ENCODE results near the gene RGS2. TPM values are rescaled to one million over a fixed set of nuclear protein-coding genes. Genes with fewer than 3 reads are reported as not detected.

RGS2 gene, protein sequence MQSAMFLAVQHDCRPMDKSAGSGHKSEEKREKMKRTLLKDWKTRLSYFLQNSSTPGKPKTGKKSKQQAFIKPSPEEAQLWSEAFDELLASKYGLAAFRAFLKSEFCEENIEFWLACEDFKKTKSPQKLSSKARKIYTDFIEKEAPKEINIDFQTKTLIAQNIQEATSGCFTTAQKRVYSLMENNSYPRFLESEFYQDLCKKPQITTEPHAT
- 84.3 TPM for polyA plus RNA-seq (ENCODE audit: insufficient read length)

DNA sequence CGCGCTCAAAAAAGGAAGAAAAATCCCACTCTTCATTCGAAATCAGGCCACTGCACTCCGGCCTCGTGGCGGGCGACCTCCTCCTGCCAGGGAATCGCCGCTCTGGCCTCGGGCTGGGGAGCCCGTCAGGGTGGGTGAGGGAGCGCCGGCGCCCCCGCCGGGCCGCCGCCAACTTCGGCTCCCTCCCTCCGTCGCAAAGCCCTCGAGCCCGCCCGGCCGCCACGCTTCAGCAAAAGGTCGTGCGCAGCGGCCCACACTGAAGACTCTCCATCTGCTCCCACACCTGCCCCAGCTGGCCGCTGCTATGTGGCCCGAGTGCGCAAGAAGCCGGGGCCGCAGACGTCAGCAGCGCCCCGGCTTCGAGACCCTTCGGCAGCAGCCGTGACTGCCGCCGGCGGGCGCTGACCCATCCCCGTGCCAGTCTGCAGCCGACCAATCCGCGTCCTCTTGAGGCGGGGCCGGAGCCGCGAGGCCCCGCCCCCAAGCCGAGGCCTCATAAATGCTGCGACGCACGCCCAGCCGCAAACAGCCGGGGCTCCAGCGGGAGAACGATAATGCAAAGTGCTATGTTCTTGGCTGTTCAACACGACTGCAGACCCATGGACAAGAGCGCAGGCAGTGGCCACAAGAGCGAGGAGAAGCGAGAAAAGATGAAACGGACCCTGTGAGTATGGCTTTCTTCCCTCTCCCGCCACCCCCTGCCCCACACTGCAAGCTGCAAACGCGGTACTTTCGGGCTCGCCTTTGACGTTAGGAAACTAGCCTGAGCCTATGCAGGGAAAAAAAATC lies at the start of gene RGS2:
TSS of gene RGS2 (plus strand) at position 522 of the 789 bp plus-strand sequence. CDS start at position 555, 33 bp downstream.
- peak; percentile 85 for DNase-seq (ENCODE audit: low read depth)

DNA sequence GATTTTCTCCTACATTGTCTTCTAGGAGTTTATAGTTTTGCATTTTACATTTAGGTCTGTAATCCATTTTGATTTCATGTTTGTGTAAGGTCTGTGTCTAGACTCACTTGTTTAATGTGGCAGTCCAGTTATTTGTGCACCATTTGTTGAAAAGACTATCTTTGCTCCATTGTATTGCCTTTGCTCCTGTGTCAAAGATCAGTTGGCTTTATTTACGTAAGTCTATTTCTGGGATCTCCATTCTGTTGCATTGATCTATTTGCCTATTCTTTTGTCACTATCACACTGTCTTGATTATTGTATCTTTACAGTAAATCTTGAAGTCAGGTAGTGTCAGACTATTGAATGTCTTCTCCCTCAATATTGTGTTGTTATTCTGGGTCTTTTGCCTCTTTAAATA lies 49.7 kb upstream of the RGS2 start:
- DNase-seq (ENCODE audit: low read depth) = no peak

DNA sequence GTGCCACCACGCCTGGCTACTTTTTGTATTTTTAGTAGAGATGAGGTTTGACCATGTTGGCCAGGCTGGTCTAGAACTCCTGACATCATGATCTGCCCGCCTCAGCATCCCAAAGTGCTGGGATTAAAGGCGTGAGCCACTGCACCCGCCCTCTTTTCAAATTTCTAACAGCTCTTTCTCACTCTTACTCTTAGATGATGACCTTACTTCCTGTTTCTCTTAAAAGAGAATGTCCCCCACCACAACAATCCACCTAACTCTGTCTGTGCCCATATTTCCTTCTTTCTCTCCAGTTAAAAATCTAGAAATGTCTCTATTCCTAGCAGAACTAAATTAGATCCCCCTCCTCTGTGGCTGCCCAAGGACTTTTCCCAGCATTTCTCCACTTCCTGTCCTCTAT lies 46.6 kb upstream of the RGS2 start:
- no peak for DNase-seq (ENCODE audit: low read depth)

DNA sequence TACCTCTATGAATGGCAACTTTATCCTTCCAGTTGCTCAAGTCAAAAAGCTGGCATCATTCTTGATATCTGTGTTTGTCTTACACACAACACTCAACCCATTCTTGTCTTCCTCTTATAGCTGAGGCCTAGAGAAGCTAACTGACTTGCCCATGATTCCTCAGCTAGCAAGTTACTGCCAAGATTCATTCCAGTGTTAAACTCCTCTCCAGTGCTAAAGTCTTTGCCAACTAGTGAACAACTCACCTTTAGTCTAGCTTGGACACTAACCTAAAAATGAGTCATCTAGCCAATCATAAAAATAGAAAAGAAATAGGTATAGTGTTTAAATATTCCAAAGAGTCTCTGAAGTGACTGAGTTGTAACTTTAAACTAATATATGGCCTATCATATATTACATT lies 45.6 kb upstream of the RGS2 start:
- DNase-seq (ENCODE audit: low read depth) = no peak

DNA sequence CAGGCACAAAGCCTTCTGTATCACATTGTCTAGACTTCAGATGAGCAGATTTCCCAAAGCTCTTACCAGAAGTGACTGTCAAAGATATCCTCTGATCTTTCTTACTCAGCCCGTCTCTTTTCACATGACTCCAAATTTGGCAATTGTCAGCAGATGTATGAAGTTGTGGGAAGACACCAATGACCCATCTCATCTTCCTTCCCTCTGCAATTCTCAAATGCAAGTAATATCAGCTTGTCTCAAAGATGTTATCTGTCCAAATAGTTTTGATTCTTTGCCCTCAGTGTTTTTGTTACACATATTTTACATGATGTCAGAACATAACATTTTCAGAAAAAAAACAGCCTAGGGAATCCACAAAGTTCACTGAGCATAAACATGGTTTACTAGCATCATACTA lies 45.1 kb upstream of the RGS2 start:
- no peak for DNase-seq (ENCODE audit: low read depth)

DNA sequence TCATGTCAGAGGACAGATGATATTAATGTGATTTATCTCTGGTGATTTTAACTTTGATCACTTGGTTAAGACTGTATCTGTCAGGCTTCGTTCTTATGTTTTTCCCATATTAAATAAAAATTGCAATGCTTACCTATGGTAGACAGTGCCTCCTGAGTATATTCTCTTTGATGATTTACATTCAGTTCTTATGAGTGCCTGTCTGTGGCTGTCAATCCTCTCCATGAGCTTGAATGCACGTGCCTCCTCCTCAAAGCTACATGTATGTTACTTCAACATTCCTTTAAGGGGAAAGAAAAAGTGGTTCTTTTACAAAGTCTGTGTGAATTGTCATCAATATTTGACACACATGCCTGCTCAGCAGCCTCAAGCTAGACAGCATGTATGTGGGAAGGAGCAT lies 44.2 kb upstream of the RGS2 start:
- DNase-seq (ENCODE audit: low read depth) = no peak

DNA sequence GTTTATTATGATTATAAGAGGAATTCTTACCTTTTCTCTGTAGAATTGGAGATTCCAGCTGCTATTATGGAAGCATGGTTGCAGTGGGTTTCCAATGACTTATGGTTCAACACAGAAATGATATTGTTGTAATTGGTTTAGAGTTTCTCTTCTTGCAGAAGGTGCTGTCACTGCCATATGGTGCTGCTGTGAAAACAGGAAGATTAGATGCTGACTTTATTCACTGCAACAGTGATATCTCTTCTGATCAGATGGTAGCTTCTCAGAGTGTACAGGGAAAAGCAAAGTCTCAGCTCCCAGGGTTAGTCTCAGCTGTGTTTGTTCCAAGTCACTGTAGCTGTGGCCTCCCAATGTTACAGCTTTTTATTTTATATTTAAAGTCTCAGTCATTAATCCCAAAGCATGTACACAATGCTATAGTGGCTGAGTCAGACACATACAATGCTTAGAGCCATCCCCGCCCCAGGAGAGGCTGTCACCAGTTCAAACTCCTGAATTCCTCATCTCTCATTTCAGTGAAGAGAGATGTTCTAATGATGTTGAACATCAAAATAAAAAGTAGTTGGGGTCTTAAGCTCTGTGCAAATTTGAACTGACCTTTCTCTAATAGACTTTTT lies 42.7 kb upstream of the RGS2 start:
- no peak for DNase-seq (ENCODE audit: low read depth)

DNA sequence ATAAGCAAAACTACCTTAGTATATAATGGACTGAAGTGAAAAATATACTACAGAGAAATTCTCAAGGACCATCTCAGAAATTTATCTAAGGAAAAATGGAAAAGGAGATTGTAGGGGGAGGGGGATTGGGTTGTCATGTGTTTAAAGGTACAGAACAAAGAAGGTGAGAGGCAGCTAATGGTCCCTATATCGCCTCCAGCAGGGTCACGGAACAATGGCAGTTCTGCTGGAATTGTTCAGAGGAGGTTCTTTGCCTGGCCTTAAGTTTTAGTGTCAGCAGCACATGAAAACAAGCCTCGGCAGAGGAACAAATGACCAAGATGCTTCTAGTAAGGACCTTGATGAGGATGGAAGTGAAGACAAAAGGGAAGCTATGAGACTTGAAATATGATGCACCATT lies 42.0 kb upstream of the RGS2 start:
- no peak for DNase-seq (ENCODE audit: low read depth)

DNA sequence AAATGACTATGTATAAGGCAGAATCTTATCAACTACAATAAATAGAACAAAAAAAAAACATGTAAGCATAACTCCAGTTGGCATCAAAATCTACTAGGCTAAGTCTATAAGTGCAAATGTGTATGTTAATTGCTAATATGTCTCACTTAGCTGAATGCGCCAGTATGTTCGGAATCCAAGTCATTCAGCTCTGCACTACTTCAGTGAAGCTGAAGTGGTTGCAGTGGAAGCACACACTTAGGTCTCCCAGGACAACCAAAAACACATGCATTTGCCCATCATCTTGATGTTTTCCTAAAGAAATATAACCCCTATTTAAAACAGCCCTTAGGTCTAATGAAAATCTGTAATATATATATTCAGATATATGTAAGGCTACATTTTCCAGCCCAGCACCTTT lies 41.0 kb upstream of the RGS2 start:
- no peak for DNase-seq (ENCODE audit: low read depth)

DNA sequence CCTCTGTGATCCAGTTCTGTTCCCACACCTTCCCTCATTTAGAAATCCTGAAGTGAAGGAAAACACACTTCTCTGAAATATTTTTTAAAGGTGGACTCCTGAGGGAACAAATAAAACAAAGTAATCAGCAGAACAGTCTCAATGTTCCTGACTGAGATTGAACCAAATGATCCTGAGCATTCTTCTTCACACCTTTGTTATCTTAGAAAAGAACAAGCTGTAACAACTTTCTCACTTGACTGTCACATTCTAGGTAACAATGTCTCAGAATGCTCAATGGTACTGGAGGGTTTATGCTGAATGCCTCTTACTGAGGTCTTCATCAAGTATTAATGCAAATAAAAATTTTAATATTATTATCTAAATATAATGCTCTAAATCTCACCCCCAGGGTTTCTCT lies 40.4 kb upstream of the RGS2 start:
- DNase-seq (ENCODE audit: low read depth) = no peak

DNA sequence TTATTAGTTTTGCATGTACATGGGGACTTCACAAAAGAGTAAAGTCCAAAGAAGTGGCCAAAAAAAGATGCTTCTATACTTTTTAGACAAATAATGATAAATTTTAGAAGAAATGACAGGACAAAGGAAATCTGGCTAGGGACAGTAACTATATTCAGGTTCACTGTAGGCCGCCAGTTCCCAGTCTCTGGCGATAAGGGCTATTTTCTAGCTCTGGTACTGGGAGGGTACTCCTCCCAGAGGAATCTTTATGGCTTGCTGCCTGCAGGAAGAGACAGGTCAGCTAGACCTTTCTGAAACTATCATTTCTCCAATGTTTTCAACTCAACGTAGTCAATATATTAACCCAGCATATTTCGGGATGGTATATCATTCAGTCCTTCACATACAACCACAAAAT lies 37.5 kb upstream of the RGS2 start:
- no peak for DNase-seq (ENCODE audit: low read depth)

DNA sequence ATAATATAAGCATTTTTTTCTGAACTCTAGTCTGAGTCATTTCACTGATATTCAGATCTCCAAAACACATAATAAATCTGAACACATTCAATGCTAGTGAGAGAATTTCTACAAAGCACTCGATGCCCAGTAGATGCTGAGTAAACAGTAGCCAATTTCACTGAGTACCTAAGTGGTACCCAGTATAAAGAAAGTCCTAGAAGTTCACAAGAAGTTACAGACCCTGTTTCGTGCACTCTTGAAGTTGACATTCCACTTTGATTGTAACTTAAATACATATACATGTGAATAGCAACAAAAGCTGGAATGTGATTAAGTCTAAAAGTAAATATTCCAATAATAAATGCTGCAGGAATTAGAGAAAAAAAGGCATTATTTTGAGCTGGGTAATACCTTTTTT lies 33.2 kb upstream of the RGS2 start:
- DNase-seq (ENCODE audit: low read depth) = no peak

DNA sequence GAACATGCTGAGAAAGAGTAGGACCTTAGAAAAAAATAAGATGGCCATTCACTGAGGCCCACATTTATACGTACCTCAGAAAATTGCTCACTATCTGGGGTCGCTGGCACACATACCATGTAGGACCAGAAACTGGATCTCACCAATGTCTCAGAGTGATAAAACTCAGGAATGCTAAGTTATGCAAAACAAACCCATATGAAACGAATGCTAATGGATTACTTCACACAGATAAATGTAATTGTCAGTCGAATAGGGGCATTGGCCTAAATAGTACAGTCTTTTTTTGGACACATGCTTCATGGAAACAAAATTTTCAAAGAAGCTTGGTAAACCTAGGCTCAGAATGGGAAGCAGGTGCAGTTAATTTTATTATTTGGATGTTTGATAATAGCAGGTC lies 32.6 kb upstream of the RGS2 start:
- no peak for DNase-seq (ENCODE audit: low read depth)

DNA sequence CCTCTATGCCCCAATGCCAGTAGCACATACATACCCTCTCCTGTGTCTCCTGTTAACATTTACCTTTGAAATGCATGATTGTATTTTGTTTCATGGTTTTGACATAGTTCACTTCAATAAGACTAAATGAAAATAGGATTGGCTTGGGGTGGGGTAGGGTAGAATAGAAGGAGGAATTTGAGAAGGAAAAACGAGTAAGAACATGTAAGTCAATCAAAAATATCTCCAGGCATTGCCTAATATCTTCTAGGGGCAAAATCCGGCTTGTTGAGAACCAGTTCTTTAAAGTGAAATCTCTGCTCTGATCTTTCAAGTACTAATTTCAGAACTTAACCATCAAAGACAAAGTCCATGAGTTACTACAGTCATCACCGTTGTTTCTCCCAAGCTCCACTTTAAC lies 31.8 kb upstream of the RGS2 start:
- no peak for DNase-seq (ENCODE audit: low read depth)

DNA sequence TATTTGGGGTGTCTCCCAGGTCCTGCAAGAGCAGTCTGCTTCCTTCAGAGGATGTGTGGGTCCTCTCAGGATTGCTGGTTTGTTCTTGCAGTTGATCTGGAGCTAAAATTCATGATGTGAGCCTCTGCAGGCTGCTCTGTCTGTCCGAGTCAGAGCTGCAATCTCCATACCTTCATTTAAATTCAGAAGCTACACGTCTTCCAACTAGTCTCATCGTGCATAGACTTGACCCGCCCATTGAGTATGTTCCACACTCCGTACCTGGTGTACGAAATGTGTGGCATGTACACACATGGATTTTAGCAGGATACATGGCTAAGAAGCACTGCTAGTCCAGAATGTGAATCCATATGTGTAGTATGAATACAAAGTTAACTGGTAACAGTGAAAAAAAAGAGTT lies 25.0 kb upstream of the RGS2 start:
- no peak for DNase-seq (ENCODE audit: low read depth)

DNA sequence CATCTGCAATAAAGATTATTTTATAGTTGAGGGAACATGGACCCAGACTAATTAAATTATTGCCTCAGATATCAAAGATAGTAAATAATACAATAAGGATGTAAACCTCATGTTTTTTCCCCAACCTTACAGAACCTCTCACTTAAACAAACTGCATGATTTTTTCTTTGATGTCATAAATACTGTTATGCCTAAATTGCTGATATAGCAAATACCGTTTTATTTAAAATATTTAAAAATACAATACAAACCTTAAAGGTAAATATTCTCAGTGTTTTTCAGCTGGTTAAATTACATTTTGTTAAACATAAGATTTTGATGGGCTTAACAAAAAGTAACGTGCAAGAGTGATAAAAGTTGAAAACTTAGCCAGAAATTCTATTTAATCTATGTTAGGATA lies 24.4 kb upstream of the RGS2 start:
- DNase-seq (ENCODE audit: low read depth) = no peak

DNA sequence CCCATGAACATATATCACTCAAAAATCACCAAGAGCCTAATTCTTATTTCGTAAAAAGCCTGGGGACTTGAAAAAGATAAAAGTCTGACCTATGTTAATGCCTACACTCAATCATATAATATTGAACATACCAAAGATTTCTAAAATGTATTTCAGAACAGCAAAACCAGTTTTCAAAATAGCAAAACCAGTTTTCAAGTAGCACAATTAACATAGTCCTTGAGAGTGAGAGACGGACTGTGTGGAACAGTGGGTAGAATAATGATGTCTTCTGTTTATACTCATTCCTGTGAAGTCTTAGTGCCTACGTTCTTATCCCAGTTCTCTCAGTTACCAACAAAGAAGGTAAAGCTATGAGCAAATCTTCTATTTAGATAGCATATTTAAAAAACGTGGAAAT lies 22.3 kb upstream of the RGS2 start:
- DNase-seq (ENCODE audit: low read depth) = no peak

DNA sequence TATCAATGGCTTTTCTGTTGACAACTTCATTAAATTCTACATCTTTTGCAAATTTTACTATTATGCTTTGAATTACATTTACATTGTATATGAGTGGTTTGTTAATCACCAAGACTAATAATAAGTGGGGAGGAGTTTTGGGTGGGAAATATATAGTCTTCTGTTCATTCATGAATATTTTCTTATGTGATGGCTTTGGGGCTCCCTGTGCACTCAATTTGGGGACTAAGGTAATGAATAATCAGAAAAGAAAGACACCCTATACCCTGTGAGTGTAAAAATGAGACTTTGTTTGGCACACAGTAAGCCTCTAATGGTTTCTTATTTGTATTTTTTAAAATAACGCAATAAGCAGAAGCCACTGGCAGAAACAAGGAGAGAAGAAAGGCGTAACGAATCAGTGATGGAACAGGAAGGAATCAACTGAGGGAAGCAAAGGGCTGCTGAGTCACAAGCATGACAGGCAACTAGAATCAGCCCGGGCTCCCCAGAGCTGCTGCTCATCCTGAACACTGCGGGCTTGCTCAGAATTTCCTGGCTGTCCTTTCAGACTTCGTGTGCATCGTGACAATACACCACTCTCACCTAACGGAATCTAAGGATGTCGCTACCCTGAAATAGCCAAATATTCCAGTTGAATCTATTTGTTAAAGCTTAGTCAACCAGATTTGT lies 20.8 kb upstream of the RGS2 start:
- no peak for DNase-seq (ENCODE audit: low read depth)

DNA sequence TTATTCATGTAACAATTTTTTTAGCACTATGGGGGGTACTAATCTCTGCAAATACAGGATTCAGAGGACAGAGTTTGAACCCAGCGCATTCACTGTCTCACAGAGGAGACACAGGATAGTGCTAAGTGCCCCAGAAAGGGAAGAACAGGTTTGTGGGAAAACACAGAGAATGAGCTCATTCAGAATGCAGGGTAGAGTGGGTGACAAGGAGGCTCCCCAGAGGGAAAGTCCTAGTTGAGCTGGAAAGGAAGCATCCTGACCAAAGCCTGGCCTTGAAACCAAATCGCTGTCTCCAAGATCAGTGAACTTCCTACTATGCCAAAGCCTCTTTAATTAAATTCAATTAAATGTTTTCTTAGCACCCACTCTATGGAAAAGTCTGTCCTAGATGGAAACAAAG lies 19.0 kb upstream of the RGS2 start:
- DNase-seq (ENCODE audit: low read depth) = no peak

DNA sequence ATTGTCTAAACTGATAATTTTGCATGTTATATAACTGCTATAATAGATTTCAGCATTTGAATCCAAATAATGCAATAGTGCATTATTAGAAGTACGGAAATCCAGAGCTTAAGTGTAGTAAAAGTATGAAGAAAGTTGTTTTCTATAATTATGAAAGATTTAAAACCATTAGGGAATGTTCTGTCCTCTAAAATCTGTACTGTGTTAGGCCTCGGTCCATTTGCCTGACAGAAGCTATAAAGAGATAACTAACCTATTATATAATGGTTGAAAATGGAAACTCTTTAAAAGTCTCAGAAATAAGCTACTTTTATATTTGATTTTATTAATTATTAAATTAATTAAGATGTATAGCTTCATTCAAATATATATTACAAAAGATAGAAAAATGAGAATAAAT lies 16.2 kb upstream of the RGS2 start:
- DNase-seq (ENCODE audit: low read depth) = no peak

DNA sequence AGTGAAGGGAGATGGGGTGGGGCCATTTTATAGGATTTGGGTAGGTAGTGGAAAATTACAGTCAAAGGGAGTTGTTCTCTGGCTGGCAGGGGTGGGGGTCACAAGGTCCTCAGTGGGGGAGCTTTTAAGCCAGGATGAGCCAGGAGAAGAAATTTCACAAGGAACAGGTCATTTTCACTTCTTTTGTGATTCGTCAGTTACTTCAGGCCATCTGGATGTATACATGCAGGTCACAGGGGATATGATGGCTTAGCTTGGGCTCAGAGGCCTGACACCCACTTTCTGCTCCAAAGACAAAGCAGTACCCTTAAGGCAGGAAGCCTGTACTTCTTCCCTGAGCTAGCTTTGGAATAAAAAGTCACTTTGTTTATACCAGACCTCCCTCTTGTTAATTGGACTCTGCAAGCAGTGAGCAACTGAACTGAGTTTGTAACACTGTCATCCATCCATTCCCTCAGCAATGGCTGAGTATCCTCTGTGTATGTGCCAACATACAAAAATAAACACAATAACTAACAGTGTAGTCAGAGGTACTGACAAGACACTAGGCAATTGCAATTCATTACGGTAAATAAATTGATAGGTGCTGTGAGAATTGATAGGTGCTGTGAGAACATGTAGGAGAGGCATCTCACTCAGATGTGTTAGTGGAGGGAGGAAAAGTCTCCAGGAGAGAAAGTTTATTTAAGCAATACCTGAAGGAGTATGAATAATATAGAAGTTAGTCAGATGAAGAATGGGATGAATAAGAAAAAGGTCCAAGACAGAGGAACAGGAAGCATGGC lies 14.7 kb upstream of the RGS2 start:
- DNase-seq (ENCODE audit: low read depth) = no peak

DNA sequence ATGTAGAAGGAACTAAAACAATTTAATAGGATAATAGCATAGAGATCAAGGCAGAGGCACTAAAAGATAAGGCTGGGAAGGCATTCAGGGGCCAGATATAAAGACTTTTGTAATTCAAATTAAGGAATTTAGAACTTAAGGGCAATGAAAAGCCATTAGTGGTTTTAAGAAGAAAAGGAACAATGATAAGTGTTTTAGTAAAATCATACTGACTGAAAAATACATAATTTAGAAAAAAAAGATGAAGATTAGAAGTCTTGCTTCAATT lies 14.1 kb upstream of the RGS2 start:
- DNase-seq (ENCODE audit: low read depth) = no peak
